Cerebellar cortex (tissue), 1 donor: Measurements from ENCODE around the gene GATD1.

Experiments
- DNase-seq: peaks from one replicate; pipeline ENCODE4 v3.0.0-alpha.2; 2015; ENCODE audit warnings: low spot score

GATD1 gene

DNA sequence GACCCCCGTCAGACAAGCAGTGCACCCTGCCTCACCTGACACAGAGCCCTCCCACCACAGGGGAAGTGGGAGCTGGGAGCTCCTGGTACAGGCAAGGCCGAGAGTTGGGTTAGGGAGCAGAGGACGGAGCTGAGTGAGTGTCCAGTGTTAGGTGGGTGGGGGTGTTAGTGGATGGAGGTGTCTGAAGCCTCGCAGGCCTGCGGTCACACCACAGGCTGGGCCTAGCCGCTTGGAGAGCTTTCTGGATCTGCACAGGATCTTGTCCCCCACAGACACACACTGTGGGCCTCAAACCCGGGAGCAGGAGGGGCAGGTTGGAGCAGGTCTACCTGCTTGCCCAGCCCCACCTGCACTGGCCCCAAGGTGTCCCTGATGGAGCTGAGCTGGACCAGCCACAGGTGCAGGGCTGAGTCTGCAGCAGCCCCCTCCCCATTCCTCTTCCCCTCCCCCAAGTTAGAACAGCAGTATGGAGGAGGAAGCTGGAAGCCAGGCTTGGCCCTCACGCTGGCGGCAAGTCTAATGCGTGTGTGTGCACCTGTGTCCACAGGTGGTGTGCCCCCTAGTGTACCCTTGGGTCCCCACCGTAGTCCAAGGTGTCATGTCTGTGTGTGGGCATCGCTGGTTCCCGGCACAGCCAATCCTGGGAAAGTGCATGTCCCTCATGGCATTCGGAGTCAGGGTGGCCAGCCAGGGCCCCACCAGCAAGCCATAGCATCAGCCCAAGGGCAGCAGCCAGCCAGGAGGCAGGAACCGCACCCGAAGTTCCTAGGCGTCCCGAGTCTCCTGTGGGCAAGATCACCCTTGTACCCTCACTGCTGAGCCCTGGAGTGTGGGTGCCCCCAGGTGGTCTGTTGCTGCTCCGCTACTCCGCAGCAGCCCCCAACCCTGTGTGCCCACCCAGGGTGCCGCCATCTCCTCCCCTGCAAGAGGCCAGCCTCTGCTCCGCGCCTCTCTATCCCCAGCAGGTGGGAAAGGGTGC lies 2.0 kb upstream of the GATD1 start:
- no peak for DNase-seq

DNA sequence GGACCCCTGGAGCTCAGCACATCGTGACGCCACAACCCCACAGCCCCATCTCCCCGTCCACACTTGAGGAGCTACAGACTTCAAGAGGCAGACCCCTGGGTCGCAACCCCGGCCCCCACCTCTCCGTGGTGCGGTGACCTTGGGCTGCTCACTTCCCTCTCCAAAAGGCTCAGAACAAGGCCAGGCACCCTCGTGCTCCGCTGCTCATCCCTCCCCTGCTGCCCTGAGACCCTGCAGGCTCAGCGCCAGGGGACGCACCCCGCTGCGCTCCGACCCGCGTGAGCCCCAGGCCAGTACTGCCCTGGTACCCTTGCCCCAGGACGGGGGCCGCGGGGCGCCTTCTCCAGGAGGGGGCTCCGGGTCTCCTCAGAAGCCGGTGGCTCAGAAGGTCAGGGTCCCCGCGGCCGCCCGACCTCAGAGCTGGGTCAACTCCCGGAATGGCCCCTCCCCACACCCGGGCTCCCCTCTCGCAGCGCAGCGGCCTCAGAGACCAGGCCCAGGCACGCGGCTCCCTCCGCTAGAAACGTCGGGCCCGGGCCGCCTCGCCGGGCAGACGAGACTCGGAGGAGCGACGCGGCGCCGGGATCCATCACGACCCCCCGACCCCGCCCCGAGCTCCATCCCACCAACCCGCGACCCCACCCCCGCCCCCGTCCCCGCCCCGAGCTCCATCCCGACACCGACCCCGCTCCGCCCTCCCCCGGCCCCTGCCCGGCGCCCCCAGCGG lies 563 bp downstream of the GATD1 start:
- DNase-seq = no peak

DNA sequence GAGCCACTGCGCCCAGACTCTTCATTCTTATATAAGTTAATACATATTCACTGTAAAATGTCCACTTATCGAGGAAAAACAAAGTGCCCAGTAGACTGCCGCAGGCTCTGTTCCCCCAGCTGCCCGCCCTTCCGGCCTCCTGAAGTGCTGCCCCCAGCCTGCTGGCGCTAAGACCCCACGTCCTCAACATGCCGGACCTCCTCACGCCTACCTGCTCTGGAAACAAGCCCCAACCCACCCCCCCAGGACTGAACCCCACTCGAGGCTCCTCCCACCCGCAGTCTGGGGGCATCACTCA lies 1.1 kb downstream of the GATD1 start:
- no peak for DNase-seq

DNA sequence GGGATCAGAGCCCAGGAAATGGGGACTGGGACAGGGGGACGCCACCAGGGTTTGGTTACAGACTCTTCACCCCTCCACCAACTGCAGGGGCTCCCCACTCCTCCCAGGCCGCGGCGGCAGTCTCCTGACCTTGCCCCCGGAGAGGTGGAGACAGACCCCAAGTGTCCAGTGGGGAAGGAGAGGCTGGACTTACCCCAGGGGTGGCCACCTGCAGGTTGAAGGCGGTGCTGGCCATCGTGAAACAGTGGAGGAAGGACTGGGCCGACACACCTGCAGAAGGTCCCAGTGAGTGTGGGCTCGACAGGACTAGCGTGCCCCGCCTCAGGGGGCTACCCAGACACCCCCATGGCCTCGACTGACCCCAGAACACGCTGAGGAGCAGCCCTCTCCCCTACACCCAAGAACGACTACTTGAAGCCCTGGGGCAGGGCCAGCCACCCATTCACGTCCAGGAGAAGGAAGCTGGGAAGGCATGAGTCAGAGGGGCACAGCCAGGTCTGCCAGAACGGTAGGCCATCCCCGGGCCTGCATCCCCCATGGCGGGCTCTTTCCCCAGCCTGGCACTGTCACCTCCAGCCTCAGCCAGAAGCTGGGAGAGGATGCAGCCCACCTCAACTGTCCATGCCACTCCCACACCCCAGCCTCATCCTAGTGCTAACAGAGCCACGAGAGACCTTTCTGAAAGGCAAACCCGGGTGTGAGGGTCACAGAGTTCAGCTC lies 2.3 kb downstream of the GATD1 start:
- no peak for DNase-seq

DNA sequence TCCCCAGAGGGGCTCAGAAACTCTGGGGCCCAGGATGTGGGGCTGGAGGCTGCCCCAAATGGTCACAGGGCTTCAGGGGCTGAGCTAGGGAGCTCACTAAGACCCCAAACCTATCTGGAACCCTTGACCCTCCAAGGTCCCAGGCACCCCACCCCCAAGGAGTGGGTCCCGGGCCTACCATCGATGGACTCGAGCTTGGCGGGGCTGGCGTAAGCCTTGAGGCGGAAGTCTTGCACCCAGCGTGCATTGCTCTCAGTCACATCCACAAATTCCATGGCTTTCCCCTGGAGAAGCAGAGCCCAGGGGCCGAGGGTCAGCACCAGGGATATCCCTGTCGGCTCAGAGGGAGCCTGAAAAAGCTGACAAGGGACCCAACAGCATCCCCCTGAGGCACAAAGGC lies 3.5 kb downstream of the GATD1 start:
- DNase-seq = no peak

DNA sequence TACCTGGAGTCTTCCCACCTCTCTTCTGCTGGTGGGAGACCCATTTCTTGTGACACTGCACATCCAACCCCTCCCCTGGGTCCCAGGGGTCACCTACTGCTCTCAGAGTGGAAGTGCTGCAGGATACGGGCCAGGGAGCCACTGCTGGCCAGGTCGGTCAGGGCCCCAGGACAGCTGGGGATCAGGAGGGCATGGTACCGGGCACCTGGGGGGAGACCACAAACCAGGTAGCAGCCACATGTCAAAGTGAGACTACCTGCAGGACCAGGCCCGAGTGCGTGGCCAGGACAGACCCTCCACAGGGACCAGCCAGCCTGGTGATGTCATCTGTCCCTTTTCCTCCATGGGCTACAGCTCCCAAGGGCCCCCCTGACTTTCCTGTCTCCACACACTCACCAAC lies 3.9 kb downstream of the GATD1 start:
- no peak for DNase-seq

DNA sequence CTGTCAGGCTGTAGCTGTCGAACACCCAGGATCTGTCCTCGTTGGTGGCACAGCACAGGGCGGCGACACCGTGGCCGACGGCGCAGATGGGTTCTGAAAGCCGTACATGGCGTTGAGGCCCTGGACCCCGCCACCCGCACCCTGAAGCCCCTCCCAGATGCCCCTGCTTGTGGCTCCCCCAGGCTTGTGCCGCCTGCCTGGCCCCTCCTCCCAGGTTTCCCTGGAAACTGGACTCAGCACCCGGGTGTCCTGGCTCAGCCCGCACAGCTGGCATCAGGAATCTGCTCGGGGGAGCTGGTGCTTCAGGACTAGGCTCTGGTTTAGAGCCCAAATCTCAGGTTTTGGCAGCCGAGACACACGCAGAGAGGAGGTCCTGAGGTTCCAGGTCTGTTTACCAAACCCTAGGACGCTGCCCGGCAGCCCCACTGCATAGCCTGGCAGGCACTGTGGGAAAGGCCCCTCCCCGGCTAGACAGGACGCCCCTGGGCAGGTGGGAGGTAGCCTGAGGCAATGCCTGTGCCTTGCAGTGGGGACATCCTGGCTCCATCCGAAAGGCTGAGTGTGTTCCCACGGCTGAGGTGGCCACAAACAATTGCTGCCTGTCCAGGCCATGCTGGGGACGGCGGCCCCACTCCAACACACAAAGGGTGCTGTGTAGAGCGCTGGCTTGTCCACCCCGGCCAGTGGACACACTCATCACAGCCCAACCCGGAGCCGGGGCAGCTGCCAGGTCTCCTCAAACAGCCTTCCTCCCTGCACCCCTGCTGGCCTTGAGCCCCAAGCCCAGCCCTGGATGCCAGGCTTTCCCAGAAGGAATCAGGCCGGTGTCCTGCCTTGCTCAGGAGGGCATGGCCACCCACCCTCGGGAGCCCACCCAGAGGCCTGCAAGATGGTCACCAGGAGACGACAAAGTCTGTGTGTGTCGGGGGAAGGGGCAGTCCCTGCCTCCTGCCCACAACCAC lies 4.6 kb downstream of the GATD1 start:
- no peak for DNase-seq

DNA sequence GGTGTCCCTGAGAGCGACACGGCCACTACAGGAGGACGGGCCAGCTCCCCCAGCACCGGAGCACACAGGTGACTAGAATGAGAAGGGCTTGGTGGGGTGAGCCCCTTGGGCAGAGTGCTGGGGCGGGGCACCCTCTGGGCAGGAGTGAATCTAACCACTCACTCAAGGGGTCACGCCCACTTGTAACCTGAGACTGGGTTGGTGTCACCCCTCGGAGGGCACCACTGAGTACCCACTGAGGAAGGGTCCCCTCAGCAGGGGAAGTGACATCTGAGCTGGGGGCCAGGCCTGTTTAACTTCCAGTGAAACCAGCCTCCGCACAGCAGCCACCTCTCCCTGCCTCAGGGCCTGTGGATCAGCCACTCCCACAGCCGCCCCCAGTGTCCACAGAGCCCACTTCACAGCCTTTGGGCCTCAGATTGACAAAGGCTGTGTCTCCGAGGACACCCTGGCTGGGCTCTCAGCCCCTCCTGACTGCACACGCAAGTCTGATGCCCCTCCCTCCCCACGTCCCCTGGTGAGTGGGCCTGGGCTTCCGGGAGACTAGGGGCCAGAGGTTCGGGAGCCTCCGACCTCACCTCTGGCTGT lies 5.6 kb downstream of the GATD1 start:
- no peak for DNase-seq

DNA sequence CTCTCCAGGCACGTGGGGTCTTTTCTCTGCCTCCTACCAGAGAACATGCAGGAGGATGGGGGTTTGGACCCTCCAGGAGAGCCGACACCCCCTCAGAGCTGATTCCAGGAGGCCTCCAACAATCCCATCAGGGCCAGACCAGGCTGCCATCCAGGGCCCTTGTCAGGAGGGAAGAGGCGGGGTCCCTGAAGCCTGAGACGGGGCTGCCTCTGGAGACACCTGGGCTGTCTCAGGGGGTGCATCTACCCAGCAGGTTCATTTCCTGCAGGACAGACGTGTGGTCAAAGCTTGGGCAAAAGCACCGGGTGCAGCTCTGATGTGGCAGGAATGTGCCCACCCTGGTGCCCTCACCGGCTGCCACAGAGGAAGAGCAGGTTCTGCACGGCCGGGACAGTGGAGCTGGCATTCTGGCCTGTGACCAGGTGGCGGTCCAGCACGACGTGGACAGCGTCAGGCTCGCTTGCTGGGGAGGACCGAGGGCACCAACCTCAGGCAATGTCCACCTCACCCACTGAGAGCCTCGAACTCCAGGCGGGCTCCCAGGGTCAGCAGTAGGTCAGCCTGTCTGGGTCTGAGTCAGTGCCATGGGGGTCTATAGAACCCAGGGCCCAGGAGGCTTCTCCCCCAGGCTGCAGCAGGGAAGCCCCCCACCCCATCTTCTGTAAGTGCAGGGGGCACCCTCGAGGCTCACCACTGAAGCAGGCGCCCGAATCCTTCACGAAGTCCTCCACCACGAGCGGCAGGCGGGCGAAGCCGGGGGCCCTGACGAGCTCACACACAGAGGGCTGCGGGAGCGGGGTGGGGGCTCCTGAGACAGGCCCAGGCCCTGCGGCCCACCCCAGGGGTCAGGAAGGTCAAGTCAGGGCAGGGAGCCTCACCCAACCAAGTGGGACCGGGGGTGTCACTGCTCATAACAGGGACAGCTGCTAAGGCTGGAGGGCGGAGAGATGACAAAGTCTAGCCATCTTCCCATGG lies 6.4 kb downstream of the GATD1 start:
- no peak for DNase-seq

DNA sequence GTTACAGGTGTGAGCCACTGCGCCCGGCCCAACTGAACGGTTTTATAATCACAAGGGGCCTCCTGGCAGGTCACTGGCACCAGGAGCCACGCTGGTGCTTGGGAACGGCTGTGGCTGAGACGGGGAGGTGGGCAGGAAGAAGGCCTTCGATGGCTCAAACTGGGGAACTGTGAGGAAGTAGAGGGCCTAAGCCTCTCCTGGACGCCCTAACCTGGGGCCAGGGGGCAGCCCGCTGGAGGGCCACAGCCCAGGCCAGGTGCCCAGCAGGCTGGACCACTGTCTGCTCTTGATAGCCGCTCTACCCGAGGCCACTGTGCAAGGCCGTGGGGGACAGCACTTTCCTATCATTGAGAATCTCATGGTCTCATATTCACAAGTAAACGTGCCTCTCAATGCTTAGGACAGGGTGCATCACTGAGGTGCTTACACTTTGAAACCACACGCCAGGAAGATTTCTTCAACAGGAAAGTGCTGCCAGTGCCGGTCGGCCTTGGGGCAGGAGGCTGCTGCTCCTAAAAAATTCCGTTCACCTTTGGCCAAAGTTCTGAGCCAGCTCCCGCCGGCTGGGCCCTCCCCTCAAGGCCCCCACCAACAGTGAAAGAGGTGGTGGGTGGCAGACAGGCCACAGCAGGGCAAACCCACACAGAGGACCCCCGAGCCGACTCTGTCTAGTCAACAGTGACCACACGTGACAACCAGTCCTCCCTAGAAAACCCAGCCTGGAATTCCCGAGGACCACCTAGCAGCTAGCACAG lies 7.2 kb downstream of the GATD1 start:
- no peak for DNase-seq

DNA sequence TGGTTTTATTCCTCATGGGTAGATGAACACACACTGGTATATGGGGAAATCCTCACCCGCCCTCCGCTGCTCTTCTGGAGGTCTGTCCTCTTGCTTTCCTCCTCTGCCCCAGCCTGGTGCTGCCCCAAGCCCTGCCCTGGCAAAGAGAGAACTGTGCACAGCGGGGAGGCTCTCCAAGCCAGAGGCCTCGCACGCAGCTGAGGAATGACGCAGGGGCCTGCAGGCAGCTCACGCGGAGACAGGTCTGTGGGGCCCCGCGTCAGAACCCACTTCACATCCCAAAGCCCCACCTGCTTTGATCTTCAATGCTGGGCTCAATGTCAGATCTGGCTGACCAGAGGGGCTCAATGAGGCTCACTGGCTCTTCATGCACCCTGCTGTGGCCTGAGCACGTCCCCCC lies 10.0 kb downstream of the GATD1 start:
- DNase-seq = no peak

DNA sequence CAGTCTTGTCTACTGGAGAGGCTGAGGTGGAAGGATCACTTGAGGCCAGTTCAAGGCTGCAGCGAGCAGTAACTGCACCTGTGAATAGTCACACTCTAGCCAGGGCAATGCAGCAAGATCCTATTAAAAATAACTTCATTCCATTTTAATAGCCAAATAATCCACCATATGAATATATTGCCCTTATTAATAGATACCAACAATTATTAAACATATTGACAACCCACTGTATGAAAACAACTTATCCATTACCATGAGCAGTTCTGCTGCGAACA lies 10.4 kb downstream of the GATD1 start:
- no peak for DNase-seq

DNA sequence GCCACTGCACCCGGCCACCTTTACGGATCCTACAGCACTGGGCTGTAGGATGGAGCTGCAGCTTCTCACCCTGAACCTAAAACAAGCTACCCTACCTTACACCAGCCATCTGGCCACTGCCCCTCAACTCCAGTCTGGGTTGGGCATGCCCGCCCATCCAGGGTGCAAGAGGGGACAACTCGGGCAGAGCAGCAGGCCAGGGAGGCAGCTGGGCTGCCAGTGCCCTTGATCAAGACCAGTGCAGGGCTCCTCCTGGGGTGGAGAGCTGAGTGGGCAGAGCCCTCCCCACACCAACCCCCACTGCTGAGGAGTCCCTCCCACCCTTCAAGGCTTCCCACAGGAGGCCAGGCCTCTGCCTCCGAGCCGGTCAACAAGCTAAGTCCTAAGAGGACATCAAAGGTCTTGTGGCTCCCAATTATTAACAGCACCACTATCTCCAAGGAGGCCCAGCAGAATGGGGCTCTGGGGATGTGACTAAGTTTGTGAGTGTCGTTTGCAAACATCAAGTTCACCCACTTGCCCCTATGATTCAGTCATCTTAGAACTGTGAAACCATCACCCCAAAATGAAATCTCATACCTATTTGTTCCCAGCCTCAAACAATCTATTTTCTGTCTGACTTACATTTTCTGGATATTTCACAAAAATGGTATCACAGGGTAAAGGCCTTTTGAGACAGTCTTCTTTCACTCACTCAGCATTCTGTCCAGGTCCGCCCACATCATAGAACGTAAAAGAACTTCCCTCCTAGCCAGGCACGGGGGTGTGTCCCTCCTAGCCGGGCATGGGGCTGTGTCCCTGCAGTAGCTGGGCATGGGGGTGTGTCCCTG lies 11.0 kb downstream of the GATD1 start:
- no peak for DNase-seq

DNA sequence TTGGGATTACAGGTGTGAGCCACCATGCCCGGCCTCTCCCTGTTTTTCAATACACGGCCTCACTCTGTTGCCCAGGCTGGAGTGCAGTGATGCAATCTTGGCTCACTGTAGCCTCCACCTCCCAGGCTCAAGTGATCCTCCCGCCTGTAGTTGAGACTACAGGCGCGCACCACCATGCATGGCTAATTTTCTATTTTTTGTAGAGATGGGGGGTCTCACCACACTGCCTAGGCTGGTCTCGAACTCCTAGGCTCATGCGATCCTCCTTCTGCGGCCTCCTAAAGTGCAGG lies 11.5 kb downstream of the GATD1 start:
- DNase-seq = no peak

DNA sequence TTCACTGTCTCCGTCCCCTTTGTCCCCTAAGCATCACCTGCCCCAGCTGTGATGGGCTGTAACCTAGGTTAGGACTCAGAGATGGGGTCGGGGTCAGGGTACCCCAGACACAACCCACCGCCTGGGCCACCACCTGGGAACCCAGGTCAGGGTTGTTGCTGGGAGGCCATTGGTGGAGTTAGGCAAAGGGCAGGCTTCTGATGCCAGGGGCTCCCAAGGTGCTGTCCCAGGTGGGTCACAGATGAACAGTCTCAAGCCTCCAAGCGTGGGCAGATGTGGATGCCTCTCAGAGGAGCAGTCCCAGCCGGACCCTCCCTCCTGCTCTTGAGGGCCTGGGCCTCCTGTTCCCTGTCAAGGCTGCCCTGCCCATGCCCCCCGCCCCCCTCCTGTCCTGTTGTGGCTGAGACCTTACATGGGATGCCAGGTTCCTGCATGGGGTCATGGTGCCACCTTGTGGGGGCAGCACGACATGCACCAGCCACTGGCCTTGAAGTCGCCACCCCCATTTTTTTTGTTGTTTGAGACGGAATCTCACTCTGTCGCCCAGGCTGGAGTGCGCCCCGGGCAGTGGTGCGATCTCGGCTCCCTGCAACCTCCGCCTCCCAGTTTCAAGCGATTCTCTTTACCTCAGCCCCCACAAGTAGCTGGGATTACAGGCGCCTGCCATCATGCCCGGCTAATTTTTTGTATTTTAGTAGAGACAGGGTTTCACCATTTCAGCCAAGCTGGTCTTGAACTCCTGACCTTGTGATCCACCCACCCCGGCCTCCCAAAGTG lies 12.1 kb downstream of the GATD1 start:
- DNase-seq = peak; percentile 60

DNA sequence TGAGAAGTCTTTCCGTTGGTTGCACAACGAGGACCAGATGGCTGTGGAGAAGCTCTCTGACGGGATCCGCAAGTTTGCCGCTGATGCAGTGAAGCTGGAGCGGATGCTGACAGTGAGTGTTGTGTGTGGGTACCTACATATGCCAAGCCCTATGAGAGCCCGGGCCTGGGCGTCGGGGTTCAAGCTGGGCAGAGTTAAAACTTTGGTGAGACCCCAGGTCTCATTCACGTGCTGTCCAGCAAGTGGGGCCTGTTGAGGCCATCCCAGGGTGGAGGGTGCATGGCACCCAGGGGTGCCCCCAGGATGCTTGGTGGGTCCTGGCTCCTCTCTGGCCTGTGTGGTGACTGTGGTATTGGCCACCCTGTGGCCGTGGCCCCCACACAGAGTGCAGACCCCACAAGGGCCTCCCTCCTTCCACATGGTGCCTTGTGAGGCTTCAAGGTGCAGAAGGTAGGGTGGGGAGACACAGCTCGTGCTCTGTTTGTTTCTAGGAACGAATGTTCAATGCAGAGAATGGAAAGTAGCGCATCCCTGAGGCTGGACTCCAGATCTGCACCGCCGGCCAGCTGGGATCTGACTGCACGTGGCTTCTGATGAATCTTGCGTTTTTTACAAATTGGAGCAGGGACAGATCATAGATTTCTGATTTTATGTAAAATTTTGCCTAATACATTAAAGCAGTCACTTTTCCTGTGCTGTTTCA lies 12.8 kb downstream of the GATD1 start:
- peak; percentile 43 for DNase-seq

DNA sequence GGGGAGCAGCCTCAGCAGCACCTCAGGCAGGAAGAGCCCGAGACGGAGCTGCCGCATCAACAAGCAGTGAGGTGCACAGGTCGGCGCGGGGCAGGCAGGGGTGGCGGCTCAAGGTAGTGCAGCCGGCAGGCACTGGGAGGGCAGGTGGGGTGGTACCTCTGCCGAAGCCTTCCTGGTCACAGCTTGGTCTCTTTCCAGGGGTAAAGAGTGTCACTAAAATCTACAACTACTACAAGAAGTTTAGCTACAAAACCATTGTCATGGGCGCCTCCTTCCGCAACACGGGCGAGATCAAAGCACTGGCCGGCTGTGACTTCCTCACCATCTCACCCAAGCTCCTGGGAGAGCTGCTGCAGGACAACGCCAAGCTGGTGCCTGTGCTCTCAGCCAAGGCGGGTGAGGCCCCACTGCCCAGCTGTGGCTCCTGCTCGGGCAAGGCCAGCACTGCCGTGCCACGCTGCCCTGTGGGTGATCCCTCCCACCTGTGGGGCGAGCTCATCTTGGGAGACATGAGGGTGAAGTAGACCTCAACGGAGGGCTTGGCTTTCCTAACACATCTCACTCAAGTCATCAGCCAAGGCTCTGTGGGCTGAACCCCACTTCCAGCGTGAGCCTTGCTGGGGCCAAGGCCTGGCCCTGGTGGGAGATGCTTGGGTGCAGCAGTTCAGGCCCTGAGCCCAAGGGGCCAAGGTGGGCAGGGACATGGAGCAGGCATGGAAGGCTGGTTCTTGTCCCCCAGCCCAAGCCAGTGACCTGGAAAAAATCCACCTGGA lies 13.6 kb downstream of the GATD1 start:
- DNase-seq = no peak
